Testis (tissue), 2 donors: ENCODE data around the gene FHIT.

Experiments used
- CTCF ChIP-seq, 3 experiments: fragments of 450-650 bp in 2 of 3; fragments of 200-600 bp in 1 of 3; sonication (generic) in 1 of 3; IDR thresholded peaks; one replicate each; pipeline ENCODE4 v1.5.1; 2016 to 2019; ENCODE audit warnings: antibody characterized with exemption in 3 of 3, mild to moderate bottlenecking in 2 of 3, moderate library complexity in 1 of 3
- POLR2A ChIP-seq: fragments of 450-650 bp; IDR thresholded peaks from one replicate; pipeline ENCODE4 v1.6.1; 2017; ENCODE audit warnings: antibody characterized with exemption, mild to moderate bottlenecking, moderate library complexity

- TF ChIP-seq CTCF (IDR thresholded peaks at IDR 0.05) (no peak), POLR2A (no peak)
Measured at GRCh38 chr3:60147249-60147950, 1103.9 kb downstream of the FHIT start.
